NCI-H1048 (cell line): Measurements from ENCODE around the gene CTNNA1.

ENCODE experiments used
- DNase-seq: peaks from one replicate; lab custom pipeline; 2025; lab: John Stamatoyannopoulos, UW

Gene CTNNA1

GRCh38 chr5:138949988-138950387, 196.8 kb downstream of the CTNNA1 start:
- no peak for DNase-seq

- no peak for DNase-seq
Observed at GRCh38 chr5:138950421-138951031, 197.3 kb downstream of the CTNNA1 start.

GRCh38 chr5:138951091-138951985, 198.1 kb downstream of the CTNNA1 start:
- DNase-seq, result no peak

GRCh38 chr5:138951986-138952735, 198.9 kb downstream of the CTNNA1 start:
- no peak for DNase-seq

- DNase-seq, result no peak
Observed at GRCh38 chr5:138952962-138953361, 199.7 kb downstream of the CTNNA1 start.

- DNase-seq, result no peak
Observed at GRCh38 chr5:138953387-138954256, 200.4 kb downstream of the CTNNA1 start.

- no peak for DNase-seq
Observed at GRCh38 chr5:138954257-138955012, 201.2 kb downstream of the CTNNA1 start.

- DNase-seq, result no peak
Observed at GRCh38 chr5:138955013-138955660, 201.9 kb downstream of the CTNNA1 start.

GRCh38 chr5:138955671-138956295, 202.6 kb downstream of the CTNNA1 start:
- DNase-seq, result no peak

GRCh38 chr5:138956801-138957200, 203.6 kb downstream of the CTNNA1 start:
- DNase-seq, result no peak

- no peak for DNase-seq
Observed at GRCh38 chr5:138960145-138960692, 207.0 kb downstream of the CTNNA1 start.

- DNase-seq, result no peak
Observed at GRCh38 chr5:138961221-138961620, 208.0 kb downstream of the CTNNA1 start.

GRCh38 chr5:138961729-138962128, 208.5 kb downstream of the CTNNA1 start:
- DNase-seq, result no peak

- DNase-seq, result no peak
Observed at GRCh38 chr5:138962614-138963370, 209.6 kb downstream of the CTNNA1 start.

- no peak for DNase-seq
Observed at GRCh38 chr5:138963763-138964371, 210.6 kb downstream of the CTNNA1 start.

GRCh38 chr5:138964647-138965201, 211.5 kb downstream of the CTNNA1 start:
- DNase-seq, result no peak

GRCh38 chr5:138965626-138966025, 212.4 kb downstream of the CTNNA1 start:
- no peak for DNase-seq
